Uterus (tissue), 4 donors: ENCODE measurements around the gene NPIPB6. TPM values are rescaled to one million over a fixed set of nuclear protein-coding genes. Genes with fewer than 3 reads are reported as not detected.

Experiments used
- DNase-seq, 2 donors: peaks; one replicate each; pipeline ENCODE4 v3.0.0-alpha.2; 2019 to 2020
- H3K27ac ChIP-seq, 2 donors: fragments of 200-600 bp; sonication (generic); 1 replicate in 1 of 2; 2 replicates in 1 of 2; pipeline ENCODE4 v1.5.1; 2016 to 2018
- H3K27me3 ChIP-seq, 2 donors: fragments of 200-600 bp; sonication (generic); one replicate each; pipeline ENCODE4 v1.5.1; 2018 to 2019; ENCODE audit warnings: control low read depth in 1 of 2
- H3K36me3 ChIP-seq, 2 donors: fragments of 200-600 bp; sonication (generic); one replicate each; pipeline ENCODE4 v1.5.1; 2019; ENCODE audit warnings: control low read depth in 1 of 2
- H3K4me1 ChIP-seq, 2 donors: fragments of 200-600 bp; sonication (generic); one replicate each; pipeline ENCODE4 v1.5.1; 2018 to 2019; ENCODE audit warnings: control low read depth in 1 of 2
- H3K4me3 ChIP-seq, 2 donors: fragments of 200-600 bp; sonication (generic); 1 replicate in 1 of 2; 2 replicates in 1 of 2; pipeline ENCODE4 v1.5.1; 2018 to 2019; ENCODE audit warnings: mild to moderate bottlenecking in 1 of 2
- H3K9me3 ChIP-seq, 2 donors: fragments of 200-600 bp; sonication (generic); one replicate each; pipeline ENCODE4 v1.5.1; 2019; ENCODE audit warnings: control low read depth in 1 of 2
- CTCF ChIP-seq, 4 experiments: fragments of 200-600 bp in 2 of 4; fragments of 450-650 bp in 2 of 4; sonication (generic) in 2 of 4; IDR thresholded peaks; one replicate each; pipeline ENCODE4 v1.5.1; 2016 to 2019; ENCODE audit warnings: antibody characterized with exemption in 4 of 4, mild to moderate bottlenecking in 2 of 4, moderate library complexity in 1 of 4
- POLR2A ChIP-seq, 2 donors: fragments of 450-650 bp; IDR thresholded peaks; one replicate each; pipeline ENCODE4 v1.6.1; 2016; ENCODE audit warnings: antibody characterized with exemption in 2 of 2, mild to moderate bottlenecking in 1 of 2, moderate library complexity in 1 of 2
- intact Hi-C: fragments of 100-400 bp; cut with DNase I; formaldehyde crosslinking; loops from one replicate; pipeline ENCODE4 v1.15.1; 2023; ENCODE audit warnings: low total_unique reads
- total RNA-seq, 4 donors: library from RNA; depleted of rRNA in 3 of 4; stranded (reverse); fragments of >200 nt in 3 of 4; gene quantifications; one replicate each; pipeline versions ENCODE4 v1.1.0 to v1.2.4, GENCODE V29; 2014 to 2023
- donor health status: DM: yes; HTN: yes; CAD: no.

NPIPB6 gene
- total RNA-seq, 4 donors from 2014 or later: 2.0 to 5.9 TPM; not detected in 2

GRCh38 chr16:28324235-28324886, 38.9 kb downstream of the NPIPB6 start:
- no peak for DNase-seq
- no peak overlapping the region for H3K4me3 ChIP-seq
- no peaks in the 10 kb centered on the region for H3K27me3 ChIP-seq
- H3K9me3 ChIP-seq: no peaks in the 10 kb centered on the region
- intact Hi-C loops: no loop called here
- no peak for TF ChIP-seq POLR2A (IDR thresholded peaks at IDR 0.05)
- no peak for TF ChIP-seq CTCF (IDR thresholded peaks at IDR 0.05)
- H3K36me3 ChIP-seq: no peaks in the 10 kb centered on the region
- no peaks in the 10 kb centered on the region for H3K4me1 ChIP-seq
- H3K27ac ChIP-seq: no peak overlapping the region

GRCh38 chr16:28321700-28322411, 41.5 kb downstream of the NPIPB6 start:
- intact Hi-C loops: no loop called here

DNA sequence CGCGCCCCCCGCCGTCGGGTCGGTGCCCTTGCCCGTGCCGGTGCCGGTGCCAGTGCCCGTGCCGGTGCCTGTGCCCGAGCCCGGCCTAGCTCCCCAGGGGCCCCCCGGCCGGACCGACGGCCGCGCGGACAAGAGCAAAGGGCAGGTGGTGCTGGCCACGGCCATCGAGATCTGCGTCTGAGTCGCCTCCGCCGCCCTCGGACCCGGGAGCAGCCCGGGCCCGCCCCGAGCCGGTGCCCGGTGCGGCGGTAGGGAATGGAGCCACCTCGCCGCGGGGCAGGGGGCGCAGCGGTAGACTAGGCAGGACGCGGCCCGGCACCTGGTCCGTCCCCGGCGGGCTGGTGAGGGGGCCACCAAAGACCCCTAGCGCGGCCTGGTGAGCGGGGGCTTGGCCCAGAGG, 42.6 kb downstream of the NPIPB6 start:
- intact Hi-C loops: no loop called here
- no peak overlapping the region for H3K4me3 ChIP-seq
- no peaks in the 10 kb centered on the region for H3K4me1 ChIP-seq
- TF ChIP-seq POLR2A (IDR thresholded peaks at IDR 0.05) (no peak), CTCF (IDR thresholded peaks at IDR 0.05) (no peak)
- DNase-seq: no peak
- H3K27ac ChIP-seq: no peak overlapping the region
- no peaks in the 10 kb centered on the region for H3K36me3 ChIP-seq
- no peaks in the 10 kb centered on the region for H3K27me3 ChIP-seq
- H3K9me3 ChIP-seq: no peaks in the 10 kb centered on the region

More at GRCh38 chr16:28321700-28322411, 41.5 kb downstream of the NPIPB6 start:
- H3K27ac ChIP-seq: no peak overlapping the region
- no peaks in the 10 kb centered on the region for H3K4me1 ChIP-seq
- TF ChIP-seq CTCF (IDR thresholded peaks at IDR 0.05): peak in 1 of 4 experiments; percentile 20
- TF ChIP-seq POLR2A (IDR thresholded peaks at IDR 0.05): no peak
- no peaks in the 10 kb centered on the region for H3K36me3 ChIP-seq
- no peaks in the 10 kb centered on the region for H3K27me3 ChIP-seq
- no peak overlapping the region for H3K4me3 ChIP-seq
- no peaks in the 10 kb centered on the region for H3K9me3 ChIP-seq
- no peak for DNase-seq

GRCh38 chr16:28320023-28320561, 43.2 kb downstream of the NPIPB6 start:
- no peak overlapping the region for H3K4me3 ChIP-seq
- DNase-seq: no peak
- H3K9me3 ChIP-seq: no peaks in the 10 kb centered on the region
- no peak for TF ChIP-seq CTCF (IDR thresholded peaks at IDR 0.05)
- no peak for TF ChIP-seq POLR2A (IDR thresholded peaks at IDR 0.05)
- H3K4me1 ChIP-seq: no peaks in the 10 kb centered on the region
- no peaks in the 10 kb centered on the region for H3K27me3 ChIP-seq
- no peaks in the 10 kb centered on the region for H3K36me3 ChIP-seq
- H3K27ac ChIP-seq: no peak overlapping the region
- intact Hi-C loops: no loop called here

DNA sequence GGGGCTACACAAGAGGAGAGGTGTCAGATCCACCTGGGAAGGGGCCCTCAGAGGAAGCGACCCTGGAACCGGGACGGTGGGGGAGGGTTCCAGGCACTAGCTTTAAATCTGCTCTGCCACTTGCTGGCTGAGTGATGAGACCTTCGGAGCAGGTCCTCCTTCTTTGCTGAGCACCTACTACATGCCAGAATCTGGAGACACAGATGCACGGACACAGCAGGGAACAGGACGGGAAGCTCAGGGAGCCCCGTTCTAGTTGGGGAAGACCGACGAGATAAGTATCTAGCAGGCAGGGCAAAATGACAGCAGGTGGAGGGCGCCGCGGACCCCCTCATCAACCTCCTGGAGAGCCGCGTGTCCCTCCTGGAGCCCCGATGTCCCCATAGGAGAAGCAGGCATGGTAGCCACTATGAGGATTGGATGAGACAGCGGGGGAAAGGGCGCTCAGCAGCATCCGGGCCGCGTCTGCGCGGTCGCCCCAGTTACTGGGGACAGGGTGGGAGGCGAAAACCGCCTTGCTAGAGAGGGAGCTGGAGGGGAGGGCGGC, 43.8 kb downstream of the NPIPB6 start:
- no peak for DNase-seq
- Histone ChIP-seq H3K27ac (no peak overlapping the region), H3K36me3 (no peaks in the 10 kb centered on the region), H3K27me3 (no peaks in the 10 kb centered on the region), H3K4me3 (no peak overlapping the region), H3K4me1 (no peaks in the 10 kb centered on the region), H3K9me3 (no peaks in the 10 kb centered on the region)
- TF ChIP-seq CTCF (IDR thresholded peaks at IDR 0.05) (no peak), POLR2A (IDR thresholded peaks at IDR 0.05) (no peak)
- intact Hi-C loops: no loop called here
